Measurements from ENCODE around the gene CDH23. TPM values are rescaled to one million over a fixed set of nuclear protein-coding genes. Genes with fewer than 3 reads are reported as not detected.

CDH23 gene
- total RNA-seq, 1 experiment from 2014 or later: 7.8 TPM

DNA sequence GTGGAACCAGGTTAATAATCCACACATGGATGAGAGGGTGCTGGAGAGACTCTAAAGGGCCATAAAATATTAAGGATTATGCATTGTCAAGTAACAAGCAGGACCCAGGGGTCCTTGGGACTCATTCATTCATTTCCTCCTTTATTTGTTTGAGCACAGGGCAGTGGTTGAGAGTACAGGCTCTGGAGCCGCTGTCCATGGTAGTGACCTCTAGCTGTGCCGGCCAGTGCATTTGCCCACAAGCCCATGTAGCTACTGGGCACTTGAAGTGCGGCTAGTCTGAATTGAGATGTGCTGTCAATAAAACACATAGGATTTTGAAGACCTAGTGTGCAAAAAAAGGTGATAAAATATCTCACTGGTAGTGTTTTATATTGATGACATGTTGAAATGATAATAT is 185.3 kb downstream of the CDH23 start:
- Histone ChIP-seq H3F3A (ENCODE audit: insufficient read depth, low read depth) (no peaks in the 10 kb centered on the region), H3K9me2 (ENCODE audit: insufficient read depth) (no peaks in the 10 kb centered on the region), H3K4me2 (no peak overlapping the region), H4K20me1 (ENCODE audit: insufficient read depth) (no peaks in the 10 kb centered on the region), H3K79me2 (ENCODE audit: low read depth) (no peaks in the 10 kb centered on the region), H3K36me3 (ENCODE audit: low read depth) (no peaks in the 10 kb centered on the region), H3K27ac (no peak overlapping the region), H2AFZ (no peak overlapping the region), H3K9me3 (ENCODE audit: insufficient read depth, low read depth) (no peaks in the 10 kb centered on the region), H3K4me1 (replicated peaks; ENCODE audit: insufficient read depth) (no peaks in the 10 kb centered on the region), H3K4me3 (no peak overlapping the region), H3K27me3 (ENCODE audit: insufficient read depth, low read depth) (no peaks in the 10 kb centered on the region)
- no TSS peak for BruUV-seq (replicated peaks)
- peak in 1 of 2 experiments; percentile 45 for DNase-seq
- ChIA-PET CTCF (no interaction called here), POLR2A (ENCODE audit: unreplicated experiment) (no interaction called here)
- no peak for TF ChIP-seq EZH2 (IDR thresholded peaks at IDR 0.05; ENCODE audit: low read depth)
- TF ChIP-seq, protein P1, sequence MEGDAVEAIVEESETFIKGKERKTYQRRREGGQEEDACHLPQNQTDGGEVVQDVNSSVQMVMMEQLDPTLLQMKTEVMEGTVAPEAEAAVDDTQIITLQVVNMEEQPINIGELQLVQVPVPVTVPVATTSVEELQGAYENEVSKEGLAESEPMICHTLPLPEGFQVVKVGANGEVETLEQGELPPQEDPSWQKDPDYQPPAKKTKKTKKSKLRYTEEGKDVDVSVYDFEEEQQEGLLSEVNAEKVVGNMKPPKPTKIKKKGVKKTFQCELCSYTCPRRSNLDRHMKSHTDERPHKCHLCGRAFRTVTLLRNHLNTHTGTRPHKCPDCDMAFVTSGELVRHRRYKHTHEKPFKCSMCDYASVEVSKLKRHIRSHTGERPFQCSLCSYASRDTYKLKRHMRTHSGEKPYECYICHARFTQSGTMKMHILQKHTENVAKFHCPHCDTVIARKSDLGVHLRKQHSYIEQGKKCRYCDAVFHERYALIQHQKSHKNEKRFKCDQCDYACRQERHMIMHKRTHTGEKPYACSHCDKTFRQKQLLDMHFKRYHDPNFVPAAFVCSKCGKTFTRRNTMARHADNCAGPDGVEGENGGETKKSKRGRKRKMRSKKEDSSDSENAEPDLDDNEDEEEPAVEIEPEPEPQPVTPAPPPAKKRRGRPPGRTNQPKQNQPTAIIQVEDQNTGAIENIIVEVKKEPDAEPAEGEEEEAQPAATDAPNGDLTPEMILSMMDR (conservative IDR thresholded peaks at IDR 0.05): no peak
- intact Hi-C loops (cut with micrococcal nuclease; ENCODE audit: unreplicated experiment): no loop called here

- Histone ChIP-seq H3K4me2 (no peak overlapping the region), H3K4me3 (no peak overlapping the region), H3K27ac (no peak overlapping the region), H4K20me1 (ENCODE audit: insufficient read depth) (no peaks in the 10 kb centered on the region), H3K79me2 (ENCODE audit: low read depth) (no peaks in the 10 kb centered on the region), H3F3A (ENCODE audit: insufficient read depth, low read depth) (no peaks in the 10 kb centered on the region), H3K9me3 (ENCODE audit: insufficient read depth, low read depth) (no peaks in the 10 kb centered on the region), H3K36me3 (ENCODE audit: low read depth) (no peaks in the 10 kb centered on the region), H3K9me2 (ENCODE audit: insufficient read depth) (no peaks in the 10 kb centered on the region), H2AFZ (no peak overlapping the region), H3K27me3 (ENCODE audit: insufficient read depth, low read depth) (no peaks in the 10 kb centered on the region), H3K4me1 (replicated peaks; ENCODE audit: insufficient read depth) (no peaks in the 10 kb centered on the region)
- ChIA-PET CTCF (no interaction called here), POLR2A (ENCODE audit: unreplicated experiment) (no interaction called here)
- no peak for TF ChIP-seq EZH2 (IDR thresholded peaks at IDR 0.05; ENCODE audit: low read depth)
- TF ChIP-seq, protein P1 (conservative IDR thresholded peaks at IDR 0.05): no peak
- BruUV-seq (replicated peaks): no TSS peak
- intact Hi-C loops (cut with micrococcal nuclease; ENCODE audit: unreplicated experiment): no loop called here
- DNase-seq: no peak
These were observed 186.1 kb downstream of the CDH23 start for GRCh38 chr10:71582506-71583475.

DNA sequence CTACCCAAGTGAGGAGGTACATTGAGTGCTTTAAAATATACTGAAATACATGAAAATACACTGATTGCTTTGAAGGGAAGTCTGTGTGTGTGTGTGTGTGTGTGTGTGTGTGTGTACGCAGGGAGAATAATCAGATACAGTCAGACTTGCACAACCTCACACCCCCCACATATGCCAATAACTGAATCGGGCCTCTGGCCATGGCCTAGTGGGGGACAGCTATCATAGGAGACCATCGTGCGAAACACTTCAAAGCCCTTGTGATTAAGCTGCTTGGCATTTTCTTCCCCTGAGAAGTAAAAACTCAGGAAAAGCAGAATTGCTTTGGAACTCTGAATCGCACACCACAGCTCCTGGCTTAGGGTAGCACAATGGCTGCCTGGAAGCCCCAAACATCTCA is 187.7 kb downstream of the CDH23 start:
- intact Hi-C loops (cut with micrococcal nuclease; ENCODE audit: unreplicated experiment): no loop called here
- Histone ChIP-seq H3K4me1 (replicated peaks; ENCODE audit: insufficient read depth) (no peaks in the 10 kb centered on the region), H3K9me3 (ENCODE audit: insufficient read depth, low read depth) (no peaks in the 10 kb centered on the region), H3K27me3 (ENCODE audit: insufficient read depth, low read depth) (no peaks in the 10 kb centered on the region), H3K4me2 (no peak overlapping the region), H3K27ac (no peak overlapping the region), H4K20me1 (ENCODE audit: insufficient read depth) (no peaks in the 10 kb centered on the region), H3K9me2 (ENCODE audit: insufficient read depth) (no peaks in the 10 kb centered on the region), H3K36me3 (ENCODE audit: low read depth) (no peaks in the 10 kb centered on the region), H2AFZ (no peak overlapping the region), H3F3A (ENCODE audit: insufficient read depth, low read depth) (no peaks in the 10 kb centered on the region), H3K79me2 (ENCODE audit: low read depth) (no peaks in the 10 kb centered on the region), H3K4me3 (no peak overlapping the region)
- no peak for DNase-seq
- POLR2A ChIA-PET (ENCODE audit: unreplicated experiment): interaction anchor here (0.9 kb wide), 1 partner anchor 8 kb away, joined by 3 read pairs; no protein-coding TSS in a partner anchor
- BruUV-seq (replicated peaks): no TSS peak
- CTCF ChIA-PET: interaction anchor here (0.5 kb wide), 1 partner anchor 52 kb away, joined by 7 read pairs; no protein-coding TSS in a partner anchor
- TF ChIP-seq, protein P1 (conservative IDR thresholded peaks at IDR 0.05): no peak
- no peak for TF ChIP-seq EZH2 (IDR thresholded peaks at IDR 0.05; ENCODE audit: low read depth)
